Psoas muscle (tissue), 8 donors: ENCODE measurements around the gene CASQ2. TPM values are rescaled to one million over a fixed set of nuclear protein-coding genes. Genes with fewer than 3 reads are reported as not detected.

Experiments used
- ATAC-seq, 4 donors: fragments of 200-7000 bp; cut with Tn5 transposase; one replicate each; pipeline ENCODE4 v1.9.1; 2020; ENCODE audit warnings: moderate library complexity in 3 of 4, mild to moderate bottlenecking in 2 of 4
- DNase-seq, 2 donors: peaks; one replicate each; pipeline ENCODE4 v3.0.0-alpha.2; 2020
- H3K27ac ChIP-seq: fragments of 200-600 bp; one replicate; pipeline ENCODE4 v1.8.0; 2022
- H3K27me3 ChIP-seq, 3 donors: fragments of 200-600 bp in 1 of 3; one replicate each; pipeline versions ENCODE4 v1.6.1 to v1.8.0; 2013 to 2022; ENCODE audit warnings: low read length in 2 of 3, mild to moderate bottlenecking in 2 of 3, moderate library complexity in 1 of 3; ENCODE audit not compliant: insufficient read depth in 3 of 3
- H3K36me3 ChIP-seq, 2 donors: fragments of 200-600 bp in 1 of 2; one replicate each; pipeline versions ENCODE4 v1.6.1 to v1.8.0; 2013 to 2022; ENCODE audit warnings: low read depth in 1 of 2, mild to moderate bottlenecking in 1 of 2, moderate library complexity in 1 of 2; ENCODE audit not compliant: insufficient read depth in 1 of 2
- H3K4me1 ChIP-seq: fragments of 200-600 bp; one replicate; pipeline ENCODE4 v1.8.0; 2022
- H3K4me3 ChIP-seq: fragments of 200-600 bp; one replicate; pipeline ENCODE4 v1.8.0; 2022; ENCODE audit warnings: mild to moderate bottlenecking
- H3K9me3 ChIP-seq: fragments of 200-600 bp; one replicate; pipeline ENCODE4 v1.8.0; 2022
- WGBS, 3 donors: extraction: QIAGEN DNeasy Blood & Tissue Kit; methylation state at CpG; one replicate each; pipeline versions ENCODE4 v1.1.6 to v1.1.7; 2013; 5-methylcytosine and 5-hydroxymethylcytosine counted together
- intact Hi-C, 2 donors: fragments of 100-400 bp; cut with DNase I; formaldehyde crosslinking; loops; one replicate each; pipeline versions ENCODE4 v1.11.0 to v1.14.2; 2022
- polyA plus RNA-seq, 3 donors: library from polyadenylated mRNA; stranded (reverse); fragments of 200-250 nt; gene quantifications; one replicate each; pipeline ENCODE4 v1.2.3, GENCODE V29; 2013
- total RNA-seq, 4 donors: library from RNA; stranded (reverse); fragmentation: NEBNext Ultra II Directional in 2 of 4; extraction: Animal tissue kit (Norgen Biotek cat#: 25700) in 2 of 4; gene quantifications; one replicate each; pipeline versions ENCODE4 v1.2.1 to v1.2.4, GENCODE V29; 2021 to 2023
- TF ChIP-seq, protein P1 (sequence below): fragments of 200-600 bp; IDR thresholded peaks from one replicate; pipeline ENCODE4 v1.8.0; 2022; ENCODE audit warnings: antibody characterized with exemption
- donor health status: healthy with polysubstance abuse.
- donor health status: DM: no; HTN: no; CAD: no; lungs with moderate emphysema.
- donor health status: Bipolar disorder and iron deficiency.
- donor health status: healthy.
- donor health status: DM: yes; HTN: yes; CAD: no.
- donor health status: DM: no; HTN: no; CAD: no.
- donor health status: DM: no; HTN: no; CAD: no.
- donor health status: DM: yes; HTN: yes; CAD: no.

CASQ2 gene
- total and polyA plus RNA-seq, 7 donors: 56.4 to 271 (median 84.0) TPM

DNA sequence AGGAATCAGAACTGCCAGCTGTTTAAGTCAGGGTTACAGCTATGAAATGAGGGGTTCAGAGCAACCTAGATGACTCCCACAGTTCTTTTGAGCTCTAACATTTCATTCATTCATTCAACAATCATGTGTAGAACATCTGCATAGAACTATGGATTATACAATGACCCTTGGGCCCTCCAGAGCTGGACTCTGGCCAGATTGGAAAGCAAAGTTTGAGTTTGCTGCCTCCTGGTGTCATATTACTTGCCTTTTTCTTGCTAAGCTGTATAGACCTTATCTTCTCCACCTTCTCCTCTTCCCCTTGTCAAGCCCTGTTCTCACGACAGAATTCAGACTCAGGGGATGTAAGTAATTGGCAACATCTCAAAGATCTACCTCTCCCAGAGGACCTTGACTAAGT lies 4.0 kb downstream of the CASQ2 start:
- ATAC-seq (no peak), DNase-seq (no peak)
- TF ChIP-seq, protein P1, sequence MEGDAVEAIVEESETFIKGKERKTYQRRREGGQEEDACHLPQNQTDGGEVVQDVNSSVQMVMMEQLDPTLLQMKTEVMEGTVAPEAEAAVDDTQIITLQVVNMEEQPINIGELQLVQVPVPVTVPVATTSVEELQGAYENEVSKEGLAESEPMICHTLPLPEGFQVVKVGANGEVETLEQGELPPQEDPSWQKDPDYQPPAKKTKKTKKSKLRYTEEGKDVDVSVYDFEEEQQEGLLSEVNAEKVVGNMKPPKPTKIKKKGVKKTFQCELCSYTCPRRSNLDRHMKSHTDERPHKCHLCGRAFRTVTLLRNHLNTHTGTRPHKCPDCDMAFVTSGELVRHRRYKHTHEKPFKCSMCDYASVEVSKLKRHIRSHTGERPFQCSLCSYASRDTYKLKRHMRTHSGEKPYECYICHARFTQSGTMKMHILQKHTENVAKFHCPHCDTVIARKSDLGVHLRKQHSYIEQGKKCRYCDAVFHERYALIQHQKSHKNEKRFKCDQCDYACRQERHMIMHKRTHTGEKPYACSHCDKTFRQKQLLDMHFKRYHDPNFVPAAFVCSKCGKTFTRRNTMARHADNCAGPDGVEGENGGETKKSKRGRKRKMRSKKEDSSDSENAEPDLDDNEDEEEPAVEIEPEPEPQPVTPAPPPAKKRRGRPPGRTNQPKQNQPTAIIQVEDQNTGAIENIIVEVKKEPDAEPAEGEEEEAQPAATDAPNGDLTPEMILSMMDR: peak; percentile 18
- intact Hi-C loops: no loop called here
- H3K4me3 ChIP-seq: peak overlapping the region; percentile 66
- no peaks in the 10 kb centered on the region for H3K9me3 ChIP-seq
- 9 to 33% (median 27%) methylated on average over 1 of the region's 1 CpG for WGBS, 3 donors
- H3K27ac ChIP-seq: no peak overlapping the region
- peaks cover 0 to 8% of the 10 kb centered on the region in 2 donors for H3K36me3 ChIP-seq
- peaks cover 48% of the 10 kb centered on the region for H3K4me1 ChIP-seq
- H3K27me3 ChIP-seq: no peaks in the 10 kb centered on the region

DNA sequence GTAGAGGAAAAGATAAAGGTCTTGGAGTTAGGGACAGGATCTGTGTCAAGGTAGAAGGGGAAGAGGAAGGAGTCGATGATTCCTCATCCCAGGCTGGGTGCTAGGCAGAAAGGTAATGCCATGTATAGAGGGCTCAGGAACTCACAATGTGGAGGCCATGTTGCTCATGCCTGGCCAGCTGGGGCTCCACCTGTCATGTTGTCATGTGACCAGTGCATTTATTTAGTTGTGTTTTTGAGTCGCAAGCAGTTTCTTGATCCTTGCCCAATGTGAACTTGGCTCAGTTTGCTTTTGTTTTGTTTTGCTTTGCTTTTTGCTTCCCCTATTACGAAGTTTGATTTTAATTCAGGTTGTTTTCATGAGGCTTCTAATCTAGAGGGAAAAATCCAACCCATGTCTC lies 5.7 kb downstream of the CASQ2 start:
- no peak for DNase-seq
- WGBS, 3 donors: 57 to 79% (median 76%) methylated on average over 3 of the region's 3 CpGs
- H3K4me1 ChIP-seq: peaks cover 56% of the 10 kb centered on the region
- peaks cover 3 to 9% of the 10 kb centered on the region in 2 donors for H3K36me3 ChIP-seq
- intact Hi-C loops: no loop called here
- peaks cover 3% of the 10 kb centered on the region for H3K9me3 ChIP-seq
- peak overlapping the region; percentile 66 for H3K4me3 ChIP-seq
- no peak for ATAC-seq
- TF ChIP-seq, protein P1: no peak
- H3K27me3 ChIP-seq: no peaks in the 10 kb centered on the region
- H3K27ac ChIP-seq: peak overlapping the region; percentile 67

DNA sequence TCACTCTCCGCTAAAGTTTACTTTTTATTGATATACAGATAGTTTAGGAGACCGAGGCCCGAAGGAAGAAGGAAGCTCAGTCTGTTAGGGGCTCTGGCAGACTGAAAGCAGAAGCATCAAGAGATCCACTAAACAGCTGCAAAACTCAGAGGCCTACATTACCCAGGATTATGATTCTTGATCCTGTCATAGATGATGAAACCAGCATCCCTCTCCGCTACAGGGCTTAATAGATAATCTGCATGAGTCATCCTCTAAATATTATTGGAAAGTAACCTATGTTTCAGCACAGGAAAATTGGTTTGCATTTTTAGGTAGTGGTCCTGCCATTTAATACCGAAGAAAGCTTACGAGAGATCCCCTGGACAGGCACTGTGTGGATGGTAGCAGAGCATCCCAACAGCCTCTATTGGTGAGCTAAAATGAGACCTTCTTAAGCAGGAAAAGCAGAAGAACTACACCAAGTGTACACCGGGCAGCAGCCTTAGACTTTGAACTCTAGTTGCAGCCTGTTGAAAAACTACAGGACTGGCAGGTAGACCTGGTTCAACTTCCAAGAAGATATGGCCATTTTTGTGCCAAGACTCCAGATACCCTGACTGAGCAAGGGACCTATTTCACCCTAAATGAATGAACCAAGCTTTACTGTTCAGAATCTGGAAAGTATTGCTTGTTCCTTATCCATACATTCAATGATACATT lies 6.8 kb downstream of the CASQ2 start:
- Histone ChIP-seq H3K4me3 (no peak overlapping the region), H3K9me3 (peaks cover 3% of the 10 kb centered on the region), H3K4me1 (peaks cover 66% of the 10 kb centered on the region), H3K27me3 (no peaks in the 10 kb centered on the region), H3K27ac (peak overlapping the region; percentile 67), H3K36me3 (peaks cover 3 to 9% of the 10 kb centered on the region in 2 donors)
- intact Hi-C loops: no loop called here
- ATAC-seq (no peak), DNase-seq (no peak)
- WGBS, 3 donors: 71 to 80% (median 78%) methylated on average over 7 of the region's 7 CpGs
- TF ChIP-seq, protein P1: no peak

DNA sequence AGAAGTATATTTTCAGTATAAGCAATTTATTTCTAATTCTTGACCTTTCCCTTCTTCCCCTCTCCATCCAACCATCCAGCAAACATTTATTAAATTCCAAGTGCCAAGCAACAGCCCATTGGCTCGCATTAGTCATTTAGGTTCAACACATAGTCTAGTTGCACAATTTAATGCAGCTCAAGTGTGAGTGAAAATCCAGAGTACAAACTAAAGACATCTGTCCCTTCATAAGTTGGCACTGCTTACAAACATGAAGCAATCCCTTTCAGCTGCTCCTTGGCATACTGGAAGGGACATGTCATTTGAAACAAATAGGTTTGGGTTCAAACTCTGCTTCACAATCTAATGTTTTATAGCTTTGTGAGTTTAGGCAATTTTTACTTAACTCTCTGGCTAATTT lies 10.7 kb downstream of the CASQ2 start:
- ATAC-seq (peak; percentile 68 to 79 (median 75)), DNase-seq (no peak)
- WGBS, 3 donors: 0 to 21% (median 6%) methylated on average over 1 of the region's 1 CpG
- Histone ChIP-seq H3K9me3 (peaks cover 3% of the 10 kb centered on the region), H3K36me3 (peaks cover 3 to 9% of the 10 kb centered on the region in 2 donors), H3K27ac (peak overlapping the region; percentile 90), H3K4me1 (peaks cover 67% of the 10 kb centered on the region), H3K27me3 (no peaks in the 10 kb centered on the region), H3K4me3 (peak overlapping the region; percentile 7)
- intact Hi-C loops: no loop called here
- TF ChIP-seq, protein P1: no peak
